Melanocyte of skin (primary cell): Measurements from ENCODE around the gene GTF2F1. TPM values are rescaled to one million over a fixed set of nuclear protein-coding genes. Genes with fewer than 3 reads are reported as not detected.

Experiments
- small RNA-seq, 2 donors: library from RNA; depleted of rRNA; stranded (forward); fragments of <200 nt; gene quantifications; one replicate each; pipeline ENCODE3, GENCODE V24; 2012
- total RNA-seq, 2 donors: library from RNA; depleted of rRNA; stranded (reverse); fragments of >200 nt; gene quantifications; 2 replicates each; pipeline ENCODE4 v1.2.3, GENCODE V29; 2012

GTF2F1 gene, protein sequence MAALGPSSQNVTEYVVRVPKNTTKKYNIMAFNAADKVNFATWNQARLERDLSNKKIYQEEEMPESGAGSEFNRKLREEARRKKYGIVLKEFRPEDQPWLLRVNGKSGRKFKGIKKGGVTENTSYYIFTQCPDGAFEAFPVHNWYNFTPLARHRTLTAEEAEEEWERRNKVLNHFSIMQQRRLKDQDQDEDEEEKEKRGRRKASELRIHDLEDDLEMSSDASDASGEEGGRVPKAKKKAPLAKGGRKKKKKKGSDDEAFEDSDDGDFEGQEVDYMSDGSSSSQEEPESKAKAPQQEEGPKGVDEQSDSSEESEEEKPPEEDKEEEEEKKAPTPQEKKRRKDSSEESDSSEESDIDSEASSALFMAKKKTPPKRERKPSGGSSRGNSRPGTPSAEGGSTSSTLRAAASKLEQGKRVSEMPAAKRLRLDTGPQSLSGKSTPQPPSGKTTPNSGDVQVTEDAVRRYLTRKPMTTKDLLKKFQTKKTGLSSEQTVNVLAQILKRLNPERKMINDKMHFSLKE
- total RNA-seq: 10 to 100 TPM; 43.7 to 60.3 TPM

DNA sequence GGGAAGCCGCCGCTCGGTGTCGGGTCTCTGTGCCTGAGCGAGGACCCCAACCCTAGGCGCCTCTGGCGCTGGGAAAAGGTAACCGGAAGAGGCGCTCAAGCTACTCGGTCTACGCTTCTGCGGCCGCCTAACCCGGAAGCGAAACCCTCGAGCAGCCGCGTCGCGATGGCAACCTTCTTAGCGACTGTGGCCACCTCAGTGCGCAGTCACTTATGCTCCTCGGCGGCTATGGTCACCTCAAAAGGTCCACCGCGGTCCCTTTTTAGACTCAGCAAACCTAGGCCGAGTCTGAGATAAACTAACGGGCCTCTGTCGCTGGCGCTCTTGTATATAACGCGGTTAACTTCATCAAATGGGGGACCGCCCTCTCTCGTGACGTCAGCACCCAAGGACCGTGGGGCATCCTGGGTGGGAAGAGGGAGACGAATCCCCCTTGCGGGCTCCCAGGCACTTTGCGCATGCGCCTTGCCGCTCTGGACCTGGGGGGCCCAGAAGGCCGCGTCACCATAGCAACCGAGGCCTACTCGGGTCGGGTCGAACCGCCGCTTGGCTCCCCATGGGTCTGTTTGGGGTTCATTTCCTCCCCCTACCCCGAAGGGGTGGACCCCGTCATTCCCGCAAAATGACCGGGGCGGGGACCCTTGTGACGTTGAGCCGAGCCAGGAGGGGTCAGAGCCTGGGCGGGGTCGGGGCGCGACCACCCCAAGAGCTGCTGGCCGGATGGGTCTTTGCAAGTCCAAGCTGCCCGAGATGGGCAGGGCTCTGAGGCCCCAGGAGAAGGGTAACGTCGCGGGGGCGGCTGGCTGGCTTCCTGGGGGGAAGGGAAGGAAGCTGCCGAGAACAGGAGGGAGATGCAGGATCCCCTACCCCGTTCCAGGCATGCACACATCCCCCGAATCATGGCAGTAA lies at the start of gene GTF2F1:
GTF2F1 (minus strand) TSS at position 91 of the 909 bp plus-strand sequence. CDS start 169 bp downstream, outside the sequence.

DNA sequence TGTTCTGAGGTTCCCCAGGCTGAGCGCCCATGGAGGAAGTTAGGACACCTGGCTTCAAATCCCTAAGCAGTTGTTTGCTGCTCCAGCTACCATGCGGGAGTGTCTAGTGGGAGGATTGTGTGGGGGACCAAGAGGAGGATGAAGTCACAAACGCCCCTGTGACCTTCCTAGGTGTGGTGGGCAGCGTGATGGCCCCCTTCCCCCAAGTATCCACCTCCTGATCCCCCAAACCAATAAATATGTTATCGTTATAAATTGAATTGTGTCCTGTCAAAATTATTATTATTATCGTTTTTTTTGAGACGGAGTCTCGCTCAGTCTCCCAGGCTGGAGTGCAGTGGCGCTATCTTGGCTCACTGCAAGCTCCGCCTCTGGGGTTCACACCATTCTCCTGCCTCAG lies 40.7 kb upstream of the GTF2F1 start, which contains the start of gene SLC25A41:
SLC25A41 (minus strand) TSS at position 101 of the 400 bp plus-strand sequence; CDS start at position 31, 70 bp downstream.

DNA sequence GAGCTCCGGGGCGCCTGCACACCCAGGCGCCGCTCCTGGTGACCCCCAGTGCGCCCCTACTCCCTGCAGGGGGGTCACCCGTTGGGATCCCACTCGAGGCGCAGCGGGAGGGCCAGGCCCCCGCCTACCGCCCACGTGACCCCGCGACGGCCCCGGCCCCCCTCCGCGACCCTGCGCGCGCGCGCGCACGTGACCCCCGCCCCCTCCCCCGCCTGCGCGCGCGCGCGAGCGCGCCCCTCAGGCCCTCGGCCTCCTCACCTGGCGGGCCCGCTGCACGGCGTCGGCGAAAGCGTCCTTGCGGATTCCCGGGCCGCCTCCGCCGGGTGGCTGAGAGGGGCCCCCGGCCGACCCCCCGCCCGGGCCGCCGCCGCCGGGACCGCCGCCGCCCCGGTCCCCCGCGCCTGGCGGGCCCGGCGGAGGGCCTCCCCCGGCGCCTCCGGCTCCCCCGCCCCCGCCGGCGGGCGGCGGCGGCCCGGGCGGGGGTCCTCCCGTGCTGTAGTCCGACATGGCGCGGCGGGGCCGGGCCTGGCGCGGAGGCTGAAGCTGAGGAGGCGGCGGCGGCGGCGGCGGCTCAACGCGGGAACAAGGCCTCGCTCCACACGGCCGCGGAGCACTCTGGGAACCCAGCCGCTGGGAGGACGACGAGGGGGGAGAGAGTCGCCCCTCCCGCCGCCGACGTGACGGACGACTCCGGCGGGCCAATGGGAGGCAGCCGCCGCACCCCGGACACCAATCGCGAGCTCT lies 31.4 kb upstream of the GTF2F1 start, which contains the start of gene KHSRP:
KHSRP (minus strand) TSS at position 617 of the 744 bp plus-strand sequence; CDS start at position 507, 110 bp downstream.

DNA sequence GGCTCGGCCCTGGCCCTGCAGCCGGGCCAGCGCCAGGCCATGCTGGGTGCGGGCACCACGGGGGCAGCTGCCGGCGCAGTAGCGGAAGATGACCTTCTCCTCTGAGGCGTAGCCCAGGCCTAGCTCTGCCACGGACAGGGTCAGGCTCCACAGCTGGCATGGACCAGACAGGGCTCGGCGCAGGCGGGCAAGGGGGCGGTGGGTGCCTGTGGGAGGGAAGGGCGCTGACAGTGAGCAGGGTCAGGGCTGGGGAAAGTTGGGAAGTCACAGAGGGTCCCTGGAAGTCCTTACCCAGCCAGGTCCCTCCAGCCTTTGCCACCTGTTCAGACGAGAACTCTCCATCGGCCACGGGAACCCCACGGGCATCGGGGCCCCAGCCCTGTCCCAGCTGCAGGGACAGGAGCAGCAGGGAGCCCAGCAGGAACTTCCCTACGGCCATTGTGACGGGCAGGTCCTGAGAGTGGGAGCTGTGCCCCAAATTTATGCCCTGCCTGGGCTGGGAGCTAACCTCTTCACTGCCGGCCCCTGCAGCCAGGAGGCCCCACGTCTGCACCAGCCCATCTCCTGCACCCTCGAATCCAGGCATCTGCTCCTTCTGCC lies 17.5 kb downstream of the GTF2F1 start, which contains the start of gene PSPN:
PSPN (minus strand) TSS at position 523 of the 600 bp plus-strand sequence; CDS start at position 439, 84 bp downstream.

DNA sequence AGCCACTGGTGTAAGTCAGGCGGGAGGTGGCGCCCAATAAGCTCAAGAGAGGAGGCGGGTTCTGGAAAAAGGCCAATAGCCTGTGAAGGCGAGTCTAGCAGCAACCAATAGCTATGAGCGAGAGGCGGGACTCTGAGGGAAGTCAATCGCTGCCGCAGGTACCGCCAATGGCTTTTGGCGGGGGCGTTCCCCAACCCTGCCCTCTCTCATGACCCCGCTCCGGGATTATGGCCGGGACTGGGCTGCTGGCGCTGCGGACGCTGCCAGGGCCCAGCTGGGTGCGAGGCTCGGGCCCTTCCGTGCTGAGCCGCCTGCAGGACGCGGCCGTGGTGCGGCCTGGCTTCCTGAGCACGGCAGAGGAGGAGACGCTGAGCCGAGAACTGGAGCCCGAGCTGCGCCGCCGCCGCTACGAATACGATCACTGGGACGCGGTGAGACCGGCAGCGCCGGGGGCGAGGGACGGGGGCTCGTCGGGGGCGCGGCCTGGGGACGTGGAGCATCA lies 20.3 kb downstream of the GTF2F1 start, which contains the start of gene ALKBH7:
ALKBH7 (plus strand) TSS at position 201 of the 502 bp plus-strand sequence; CDS start at position 228, 27 bp downstream.

DNA sequence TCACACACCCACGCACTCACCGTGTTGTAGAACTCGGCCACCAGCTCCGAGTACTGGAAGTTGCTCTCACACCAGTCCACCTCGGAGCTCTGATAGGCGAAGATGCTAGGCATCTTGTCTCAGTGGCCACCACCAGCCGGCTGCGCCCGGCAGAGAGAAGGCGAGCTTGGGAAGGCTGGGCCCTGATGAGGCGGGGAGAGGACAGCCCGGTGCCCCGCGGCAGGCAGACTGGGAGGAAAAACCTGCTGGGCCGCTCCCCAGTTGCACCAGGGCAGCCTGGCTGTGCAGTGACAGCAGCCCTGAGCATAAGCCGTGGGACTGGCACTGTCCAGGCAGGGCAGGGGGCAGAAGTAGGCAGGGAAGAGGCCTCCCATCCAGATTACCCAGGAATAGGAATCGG lies 59.5 kb downstream of the GTF2F1 start, which contains the start of gene ACER1:
ACER1 (minus strand) TSS at position 174 of the 400 bp plus-strand sequence; CDS start at position 113, 61 bp downstream.

Small RNA genes lying within 50 kb of the gene (small RNA-seq; reads per million reads assigned to genes)
- gene MIR6790 (0 reads per million in 2 donors), gene MIR6885 (0 reads per million in 2 donors)

Other genes with a start within 250 kb of the GTF2F1 start
- gene MLLT1, start 113.2 kb downstream of the GTF2F1 start, total RNA-seq: 1 to 10 TPM; 7.2 to 9.0 TPM
- not detected for gene ACER1, start 59.6 kb downstream of the GTF2F1 start, total RNA-seq
- gene CLPP, start 31.6 kb downstream of the GTF2F1 start, total RNA-seq: 10 to 100 TPM; 61.3 to 93.9 TPM
- gene ALKBH7, start 20.4 kb downstream of the GTF2F1 start, total RNA-seq: 10 to 100 TPM; 36.5 to 40.6 TPM
- gene PSPN, start 17.2 kb downstream of the GTF2F1 start, total RNA-seq: 1 to 10 TPM; 1.3 to 1.4 TPM
- 100 to 1,000 TPM; 122 to 185 TPM for gene KHSRP, start 31.6 kb upstream of the GTF2F1 start, total RNA-seq
- gene SLC25A41, start 40.6 kb upstream of the GTF2F1 start, total RNA-seq: not detected
- gene SLC25A23, start 66.6 kb upstream of the GTF2F1 start, total RNA-seq: 10 to 100 TPM; 17.6 to 46.5 TPM
- not detected for gene CRB3, start 71.1 kb upstream of the GTF2F1 start, total RNA-seq
- gene DENND1C, start 88.6 kb upstream of the GTF2F1 start, total RNA-seq: under 1 TPM; under 0.01 TPM
- 10 to 100 TPM; 32.0 to 53.6 TPM for gene TUBB4A, start 109.1 kb upstream of the GTF2F1 start, total RNA-seq
- 1 to 10 TPM; 4.7 to 9.6 TPM for gene TNFSF9, start 137.9 kb upstream of the GTF2F1 start, total RNA-seq
- gene CD70, start 198.0 kb upstream of the GTF2F1 start, total RNA-seq: under 1 TPM in 1 of 2 donors, not detected in 1; under 0.01 TPM